GM20000 (cell line): ENCODE results near the gene PSMG4.

Experiments used
- DNase-seq: peaks from one replicate; pipeline ENCODE4 v3.0.0; 2012; ENCODE audit warnings: low spot score
- CTCF ChIP-seq: IDR thresholded peaks from 2 replicates; pipeline ENCODE4 v1.5.1; 2012; ENCODE audit warnings: mild to moderate bottlenecking, control low read depth; ENCODE audit errors: extremely low read depth, missing control alignments

Gene PSMG4

GRCh38 chr6:3283641-3284435 is 25.1 kb downstream of the PSMG4 start:
- TF ChIP-seq CTCF = no peak
- no peak for DNase-seq

- no peak for TF ChIP-seq CTCF
- DNase-seq = no peak
These were observed 25.7 kb downstream of the PSMG4 start for GRCh38 chr6:3284436-3284876.

- TF ChIP-seq CTCF = no peak
- no peak for DNase-seq
These were observed 26.4 kb downstream of the PSMG4 start for GRCh38 chr6:3285049-3285639.

- DNase-seq = no peak
- TF ChIP-seq CTCF = no peak
These were observed 27.0 kb downstream of the PSMG4 start for GRCh38 chr6:3285732-3286131.

GRCh38 chr6:3286641-3287171 is 28.0 kb downstream of the PSMG4 start:
- no peak for DNase-seq
- no peak for TF ChIP-seq CTCF

GRCh38 chr6:3287308-3287707 is 28.6 kb downstream of the PSMG4 start:
- no peak for DNase-seq
- TF ChIP-seq CTCF = no peak

GRCh38 chr6:3287976-3288707 is 29.4 kb downstream of the PSMG4 start:
- DNase-seq = no peak
- no peak for TF ChIP-seq CTCF
